ENCODE data around the gene ADAMTSL1. TPM values are rescaled to one million over a fixed set of nuclear protein-coding genes. Genes with fewer than 3 reads are reported as not detected.

The ADAMTSL1 gene
- total and polyA plus RNA-seq, 2 of the 13 experiments (the other 11 are each of a cell fraction or from before 2014, with no cell fraction given) = not detected

GRCh38 chr9:18824095-18824666 is 350.2 kb downstream of the ADAMTSL1 start (continued):
- TF ChIP-seq ARID5B (CRISPR knock-in tag; IDR thresholded peaks at IDR 0.05) (no peak), ZNF337 (CRISPR knock-in tag; IDR thresholded peaks at IDR 0.05; ENCODE audit: borderline replicate concordance, low read depth) (no peak), HNF4A (CRISPR knock-in tag; IDR thresholded peaks at IDR 0.05) (peak; percentile 85), ZNF230 (CRISPR knock-in tag; IDR thresholded peaks at IDR 0.05) (no peak), ZNF619 (CRISPR knock-in tag; IDR thresholded peaks at IDR 0.05) (no peak), DMAP1 (CRISPR knock-in tag; IDR thresholded peaks at IDR 0.05) (no peak), CERS6 (CRISPR knock-in tag; IDR thresholded peaks at IDR 0.05) (no peak), NCOR1 (IDR thresholded peaks at IDR 0.05; ENCODE audit: borderline replicate concordance, low read length) (peak; percentile 58; the same call in 1 of the 2 replicates), CTCF (CRISPR knock-in tag; IDR thresholded peaks at IDR 0.05) (peak; percentile 50), ZNF609 (CRISPR knock-in tag; IDR thresholded peaks at IDR 0.05; ENCODE audit: borderline replicate concordance) (no peak)

Measured in HepG2 (cell line).